Measurements from ENCODE around the gene DPF3. TPM values are rescaled to one million over a fixed set of nuclear protein-coding genes. Genes with fewer than 3 reads are reported as not detected.
"Not testable (repeated sequence)": the region's sequence is repeated elsewhere in the genome, so short reads cannot be mapped to it uniquely, and the experiment has no call there.

Gene DPF3
- total RNA-seq, 2 experiments from 2014 or later, result 14.9 to 15.4 TPM

GRCh38 chr14:72754949-72755348 is 139.0 kb downstream of the DPF3 start:
- ChIA-PET POLR2A (no interaction called here), CTCF (no interaction called here)
- Mint-ChIP-seq H3K27ac (no peak overlapping the region), H3K4me1 (peaks cover 4% of the 10 kb centered on the region), H3K27me3 (peaks cover 4% of the 10 kb centered on the region), H3K4me3 (no peak overlapping the region), H3K36me3 (ENCODE audit: low read depth) (peaks cover 27% of the 10 kb centered on the region), H3K9me3 (peaks cover 20% of the 10 kb centered on the region)
- no peak for DNase-seq

GRCh38 chr14:72753879-72754400 is 140.0 kb downstream of the DPF3 start:
- Mint-ChIP-seq H3K36me3 (ENCODE audit: low read depth) (peaks cover 25% of the 10 kb centered on the region), H3K4me1 (peaks cover 4% of the 10 kb centered on the region), H3K9me3 (peaks cover 10% of the 10 kb centered on the region), H3K27me3 (peaks cover under 1% of the 10 kb centered on the region), H3K27ac (no peak overlapping the region), H3K4me3 (no peak overlapping the region)
- peak; percentile 7 for DNase-seq
- POLR2A ChIA-PET, result no interaction called here
- CTCF ChIA-PET, result no interaction called here

GRCh38 chr14:72753044-72753710 is 140.7 kb downstream of the DPF3 start:
- DNase-seq, result peak; percentile 6
- Mint-ChIP-seq H3K4me1 (peaks cover 4% of the 10 kb centered on the region), H3K27me3 (no peaks in the 10 kb centered on the region), H3K4me3 (no peak overlapping the region), H3K27ac (no peak overlapping the region), H3K9me3 (peaks cover 4% of the 10 kb centered on the region), H3K36me3 (ENCODE audit: low read depth) (peaks cover 24% of the 10 kb centered on the region)
- ChIA-PET CTCF (interaction anchor here (1.1 kb wide), 1 partner anchor 239 kb away, joined by 4 read pairs; no protein-coding TSS in a partner anchor), POLR2A (no interaction called here)

- H3K9me3 Mint-ChIP-seq, result peaks cover 6% of the 10 kb centered on the region
- H3K27ac Mint-ChIP-seq, result no peak overlapping the region
- no peak overlapping the region for H3K4me3 Mint-ChIP-seq
- H3K4me1 Mint-ChIP-seq, result peaks cover 4% of the 10 kb centered on the region
- no peaks in the 10 kb centered on the region for H3K27me3 Mint-ChIP-seq
- POLR2A ChIA-PET, result no interaction called here
- CTCF ChIA-PET, result no interaction called here
- DNase-seq, result peak; percentile 22
- peaks cover 29% of the 10 kb centered on the region for H3K36me3 Mint-ChIP-seq (ENCODE audit: low read depth)
Measured at GRCh38 chr14:72752034-72752412, 141.9 kb downstream of the DPF3 start.

GRCh38 chr14:72751276-72752033 is 142.4 kb downstream of the DPF3 start:
- H3K4me3 Mint-ChIP-seq, result no peak overlapping the region
- no peaks in the 10 kb centered on the region for H3K27me3 Mint-ChIP-seq
- H3K9me3 Mint-ChIP-seq, result peaks cover 6% of the 10 kb centered on the region
- no peak for DNase-seq
- ChIA-PET POLR2A (no interaction called here), CTCF (no interaction called here)
- H3K27ac Mint-ChIP-seq, result no peak overlapping the region
- peaks cover 4% of the 10 kb centered on the region for H3K4me1 Mint-ChIP-seq
- H3K36me3 Mint-ChIP-seq (ENCODE audit: low read depth), result peaks cover 29% of the 10 kb centered on the region

DNA sequence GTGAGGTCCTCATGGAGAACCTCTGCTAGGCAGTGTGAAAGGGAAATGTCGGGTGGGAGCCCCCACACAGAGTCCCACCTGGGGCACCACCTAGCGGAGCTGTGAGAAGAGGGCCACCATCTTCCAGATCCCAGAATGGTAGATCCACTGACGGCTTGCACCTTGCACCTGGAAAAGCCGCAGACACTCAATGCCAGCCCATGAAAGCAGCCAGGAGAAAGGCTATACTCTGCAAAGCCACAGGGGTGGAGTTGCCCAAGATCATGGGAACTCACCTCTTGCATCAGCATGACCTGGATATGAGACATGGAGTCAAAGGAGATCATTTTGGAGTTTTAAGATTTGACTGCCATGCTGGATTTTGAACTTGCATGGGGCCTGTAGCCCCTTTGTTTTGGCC is 145.0 kb downstream of the DPF3 start:
- H3K36me3 Mint-ChIP-seq (ENCODE audit: low read depth), result peaks cover 26% of the 10 kb centered on the region
- H3K4me3 Mint-ChIP-seq, POLR2A ChIA-PET, H3K4me1 Mint-ChIP-seq, H3K27me3 Mint-ChIP-seq, H3K27ac Mint-ChIP-seq, CTCF ChIA-PET, H3K9me3 Mint-ChIP-seq: not testable (repeated sequence)
- peak; percentile 5 for DNase-seq

GRCh38 chr14:72747652-72748051 is 146.2 kb downstream of the DPF3 start:
- Mint-ChIP-seq H3K4me1 (peaks cover 4% of the 10 kb centered on the region), H3K27me3 (no peaks in the 10 kb centered on the region), H3K27ac (no peak overlapping the region), H3K4me3 (no peak overlapping the region), H3K36me3 (ENCODE audit: low read depth) (peaks cover 20% of the 10 kb centered on the region), H3K9me3 (peaks cover 6% of the 10 kb centered on the region)
- no peak for DNase-seq
- ChIA-PET POLR2A (no interaction called here), CTCF (no interaction called here)

DNA sequence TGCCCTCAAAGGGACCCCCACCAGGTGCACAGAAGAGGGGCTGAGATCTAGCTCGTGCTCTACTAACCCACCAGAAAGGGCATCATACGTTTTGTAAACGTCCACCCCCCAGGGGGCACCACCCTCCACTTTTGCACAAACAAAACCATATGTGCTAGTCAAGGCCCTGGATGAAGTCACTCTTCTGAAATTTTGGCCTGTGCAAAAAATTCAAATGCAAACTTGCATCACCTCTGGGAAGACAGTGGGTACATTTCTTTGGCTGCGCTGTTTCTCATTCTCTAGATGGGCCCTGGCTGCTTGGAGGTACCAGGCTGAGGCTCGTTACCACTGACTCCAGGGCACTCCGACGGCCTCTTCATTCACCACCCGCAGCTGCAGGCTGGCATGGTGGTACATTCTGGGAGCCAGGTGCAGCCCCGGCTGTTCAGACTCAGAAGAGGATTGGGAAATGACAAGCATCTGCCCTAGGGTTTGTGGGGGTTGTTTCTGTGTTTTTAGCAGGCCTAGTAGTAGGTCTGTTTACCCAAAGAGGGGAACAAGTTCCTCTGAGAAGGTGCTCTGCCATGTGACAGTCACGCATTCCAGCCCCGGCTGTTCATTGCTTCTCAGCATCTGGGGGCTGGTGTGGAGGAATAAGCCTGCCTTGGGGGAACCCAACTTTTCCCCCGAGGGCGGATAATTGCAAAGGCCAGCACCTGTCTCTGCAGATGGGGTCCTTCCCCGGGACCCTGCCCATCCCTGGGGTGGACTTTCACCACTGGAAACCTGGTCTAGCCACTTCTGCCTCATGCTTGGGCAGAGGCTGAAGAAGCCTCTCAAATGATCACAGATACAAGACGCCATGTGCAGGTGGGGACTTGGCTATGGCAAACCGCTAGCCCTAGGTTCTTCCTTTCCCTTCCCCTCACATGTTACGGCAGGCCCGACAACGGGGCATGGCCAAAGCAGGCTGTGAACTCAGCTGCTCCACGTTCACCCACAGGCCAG is 147.6 kb downstream of the DPF3 start:
- Mint-ChIP-seq H3K4me3 (no peak overlapping the region), H3K36me3 (ENCODE audit: low read depth) (peaks cover 20% of the 10 kb centered on the region), H3K9me3 (peaks cover 6% of the 10 kb centered on the region), H3K4me1 (no peaks in the 10 kb centered on the region), H3K27ac (no peak overlapping the region), H3K27me3 (no peaks in the 10 kb centered on the region)
- ChIA-PET CTCF (no interaction called here), POLR2A (no interaction called here)
- DNase-seq, result peak; percentile 14

DNA sequence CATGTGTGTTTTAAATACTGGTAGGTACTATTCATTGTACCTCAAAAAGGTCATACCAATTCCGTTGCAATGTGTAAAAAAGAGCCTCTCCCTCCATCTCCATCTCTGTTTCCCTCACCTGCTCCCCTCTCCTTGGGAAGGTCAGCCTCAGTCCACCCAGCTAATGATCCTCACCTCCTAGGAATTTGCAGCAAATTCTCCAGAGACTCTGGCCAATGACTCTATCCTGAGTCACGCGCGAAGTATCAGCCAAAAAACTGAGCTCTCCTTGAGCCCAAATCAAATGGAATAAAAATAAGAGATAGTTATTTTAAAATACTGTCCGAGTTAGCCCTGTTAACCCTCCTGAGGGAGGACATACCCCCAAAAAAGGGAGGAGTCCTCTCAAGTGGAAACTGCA is 148.4 kb downstream of the DPF3 start:
- POLR2A ChIA-PET, result no interaction called here
- Mint-ChIP-seq H3K4me1 (no peaks in the 10 kb centered on the region), H3K9me3 (peaks cover 6% of the 10 kb centered on the region), H3K27me3 (no peaks in the 10 kb centered on the region), H3K36me3 (ENCODE audit: low read depth) (peaks cover 20% of the 10 kb centered on the region), H3K4me3 (no peak overlapping the region), H3K27ac (no peak overlapping the region)
- no peak for DNase-seq
- CTCF ChIA-PET, result no interaction called here

GRCh38 chr14:72744416-72745120 is 149.3 kb downstream of the DPF3 start:
- peak; percentile 11 for DNase-seq
- Mint-ChIP-seq H3K36me3 (ENCODE audit: low read depth) (peaks cover 20% of the 10 kb centered on the region), H3K4me3 (no peak overlapping the region), H3K27ac (no peak overlapping the region), H3K4me1 (no peaks in the 10 kb centered on the region), H3K27me3 (no peaks in the 10 kb centered on the region), H3K9me3 (peaks cover 6% of the 10 kb centered on the region)
- ChIA-PET POLR2A (no interaction called here), CTCF (no interaction called here)

- Mint-ChIP-seq H3K36me3 (ENCODE audit: low read depth) (peaks cover 10% of the 10 kb centered on the region), H3K27ac (no peak overlapping the region), H3K4me1 (no peaks in the 10 kb centered on the region), H3K9me3 (peaks cover 6% of the 10 kb centered on the region), H3K27me3 (no peaks in the 10 kb centered on the region), H3K4me3 (no peak overlapping the region)
- ChIA-PET POLR2A (no interaction called here), CTCF (interaction anchor here (1.2 to 1.3 kb wide), 2 partner anchors 226 to 230 kb away, joined by 3 read pairs; no protein-coding TSS in a partner anchor)
- DNase-seq, result peak; percentile 2
Measured at GRCh38 chr14:72743626-72744025, 150.3 kb downstream of the DPF3 start.

DNA sequence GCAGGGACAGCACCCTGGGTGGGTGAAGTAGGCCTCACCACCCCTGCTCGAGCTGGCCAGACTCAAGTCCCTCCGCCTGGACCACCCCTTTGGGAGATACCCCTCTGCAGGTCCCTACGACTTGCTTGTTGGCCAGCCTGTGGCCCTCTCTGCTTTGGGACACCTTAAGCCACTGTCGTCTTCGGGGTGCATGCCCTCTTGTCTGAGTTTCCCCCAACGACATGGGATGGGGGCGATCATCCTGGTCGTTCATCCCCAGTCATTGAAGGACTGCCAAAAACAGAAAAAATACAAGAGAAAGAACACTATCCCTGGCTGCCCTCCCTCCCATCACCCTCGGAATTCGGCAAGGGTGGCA is 151.1 kb downstream of the DPF3 start:
- POLR2A ChIA-PET, result no interaction called here

More for the DNA sequence above, 151.1 kb downstream of the DPF3 start:
- Mint-ChIP-seq H3K36me3 (ENCODE audit: low read depth) (peaks cover 3% of the 10 kb centered on the region), H3K27ac (no peak overlapping the region), H3K4me1 (no peaks in the 10 kb centered on the region), H3K9me3 (peaks cover under 1% of the 10 kb centered on the region), H3K4me3 (no peak overlapping the region), H3K27me3 (no peaks in the 10 kb centered on the region)
- DNase-seq, result peak; percentile 13
- CTCF ChIA-PET, result interaction anchor here (1.3 kb wide), 1 partner anchor 225 kb away, joined by 3 read pairs; no protein-coding TSS in a partner anchor

All from activated CD4-positive, alpha-beta memory T cell treated with anti-CD3 and anti-CD28 coated beads, Interleukin-2, amount 10 ng/mL, durations not matched to agents 7 days and 5 days (primary cell).